ENCODE measurements around the gene CTDP1. TPM values are rescaled to one million over a fixed set of nuclear protein-coding genes. Genes with fewer than 3 reads are reported as not detected.
"Not testable (repeated sequence)": the region's sequence is repeated elsewhere in the genome, so short reads cannot be mapped to it uniquely, and the experiment has no call there.

CTDP1 gene
- total RNA-seq, 4 donors from 2014 or later: 12.3 to 21.8 (median 16.5) TPM

- no peak for DNase-seq
- TF ChIP-seq, protein P1, sequence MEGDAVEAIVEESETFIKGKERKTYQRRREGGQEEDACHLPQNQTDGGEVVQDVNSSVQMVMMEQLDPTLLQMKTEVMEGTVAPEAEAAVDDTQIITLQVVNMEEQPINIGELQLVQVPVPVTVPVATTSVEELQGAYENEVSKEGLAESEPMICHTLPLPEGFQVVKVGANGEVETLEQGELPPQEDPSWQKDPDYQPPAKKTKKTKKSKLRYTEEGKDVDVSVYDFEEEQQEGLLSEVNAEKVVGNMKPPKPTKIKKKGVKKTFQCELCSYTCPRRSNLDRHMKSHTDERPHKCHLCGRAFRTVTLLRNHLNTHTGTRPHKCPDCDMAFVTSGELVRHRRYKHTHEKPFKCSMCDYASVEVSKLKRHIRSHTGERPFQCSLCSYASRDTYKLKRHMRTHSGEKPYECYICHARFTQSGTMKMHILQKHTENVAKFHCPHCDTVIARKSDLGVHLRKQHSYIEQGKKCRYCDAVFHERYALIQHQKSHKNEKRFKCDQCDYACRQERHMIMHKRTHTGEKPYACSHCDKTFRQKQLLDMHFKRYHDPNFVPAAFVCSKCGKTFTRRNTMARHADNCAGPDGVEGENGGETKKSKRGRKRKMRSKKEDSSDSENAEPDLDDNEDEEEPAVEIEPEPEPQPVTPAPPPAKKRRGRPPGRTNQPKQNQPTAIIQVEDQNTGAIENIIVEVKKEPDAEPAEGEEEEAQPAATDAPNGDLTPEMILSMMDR (IDR thresholded peaks at IDR 0.05 in 4 of 5, conservative IDR thresholded peaks at IDR 0.05 in 1 of 5): no peak
- TF ChIP-seq POLR2A (IDR thresholded peaks at IDR 0.05): no peak
Observed at GRCh38 chr18:79728931-79729586, 49.5 kb downstream of the CTDP1 start.

DNA sequence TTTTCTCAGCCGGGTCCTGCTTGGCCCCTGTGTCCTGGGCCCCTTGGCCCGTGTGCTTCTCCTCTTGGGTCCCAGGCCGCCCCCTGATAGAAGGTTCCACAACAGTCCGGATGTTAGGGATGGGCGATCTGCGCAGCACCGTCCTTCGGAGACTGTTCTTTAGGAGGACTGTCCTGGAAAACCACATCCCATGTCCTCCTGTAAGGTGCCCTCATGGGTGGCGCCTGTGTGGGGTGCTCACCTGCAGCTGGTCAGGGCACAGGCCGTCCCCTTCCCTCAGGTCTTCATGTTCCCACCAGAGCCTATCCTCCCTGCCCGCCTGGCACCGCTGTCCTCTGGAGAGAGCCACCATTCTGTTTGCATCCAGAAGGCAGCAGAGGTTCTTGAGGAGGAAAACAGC lies 50.0 kb downstream of the CTDP1 start:
- Histone ChIP-seq H3K4me3 (no peak overlapping the region), H3K36me3 (peaks cover 0 to 67% of the 10 kb centered on the region in 2 donors), H3K27me3 (no peaks in the 10 kb centered on the region), H3K9me3 (peaks cover 0 to 21% (median 8%) of the 10 kb centered on the region in 3 donors), H3K27ac (no peak overlapping the region), H3K4me1 (no peaks in the 10 kb centered on the region)
- no peak for ATAC-seq
- in situ Hi-C loops (cut with MboI; ENCODE audit: low sequenced_read_pairs in 4 of 4) (no loop called here), intact Hi-C loops (cut with DNase I; ENCODE audit: low total_unique reads) (loop anchor here (10.0 kb wide), 1 partner anchor 195 kb away; no protein-coding TSS in a partner anchor)
- TF ChIP-seq, protein P1 (IDR thresholded peaks at IDR 0.05 in 4 of 5, conservative IDR thresholded peaks at IDR 0.05 in 1 of 5): no peak
- TF ChIP-seq POLR2A (IDR thresholded peaks at IDR 0.05): no peak
- DNase-seq: no peak

More at GRCh38 chr18:79728931-79729586, 49.5 kb downstream of the CTDP1 start:
- peaks cover 0 to 64% of the 10 kb centered on the region in 2 donors for H3K36me3 ChIP-seq
- peaks cover 0 to 21% (median 8%) of the 10 kb centered on the region in 3 donors for H3K9me3 ChIP-seq
- H3K4me1 ChIP-seq: no peaks in the 10 kb centered on the region
- H3K27me3 ChIP-seq: no peaks in the 10 kb centered on the region
- no peak overlapping the region for H3K27ac ChIP-seq
- H3K4me3 ChIP-seq: no peak overlapping the region
- intact Hi-C loops (cut with DNase I; ENCODE audit: low total_unique reads): loop anchor here (10.0 kb wide), 1 partner anchor 196 kb away; no protein-coding TSS in a partner anchor
- in situ Hi-C loops (cut with MboI; ENCODE audit: low sequenced_read_pairs in 4 of 4): no loop called here
- ATAC-seq: no peak

DNA sequence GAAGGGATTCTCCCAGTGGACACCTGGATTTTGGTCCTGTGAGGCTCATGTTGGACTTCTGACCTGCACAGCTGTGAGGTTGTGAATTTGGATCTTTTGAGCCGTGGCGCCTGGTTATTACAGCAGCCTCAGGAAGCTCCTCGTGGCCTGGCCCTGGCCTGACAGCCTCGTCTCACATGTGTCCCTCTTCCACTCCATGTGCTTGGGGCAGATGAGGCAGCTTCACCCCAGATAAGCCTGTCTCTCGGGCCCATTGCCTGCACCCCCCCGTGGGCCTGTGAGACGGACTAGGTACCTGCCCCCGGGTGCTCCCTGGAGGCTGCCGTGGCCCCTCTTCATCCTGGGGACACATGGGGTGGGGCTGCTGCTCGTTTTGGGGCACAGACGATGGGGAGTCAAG lies 51.2 kb downstream of the CTDP1 start:
- no peak for TF ChIP-seq POLR2A (IDR thresholded peaks at IDR 0.05)
- TF ChIP-seq, protein P1 (IDR thresholded peaks at IDR 0.05 in 4 of 5, conservative IDR thresholded peaks at IDR 0.05 in 1 of 5): no peak
- H3K27me3 ChIP-seq: no peaks in the 10 kb centered on the region
- DNase-seq (no peak), ATAC-seq (no peak)
- H3K27ac ChIP-seq: no peak overlapping the region
- H3K4me3 ChIP-seq: no peak overlapping the region
- H3K36me3 ChIP-seq: peaks cover 0 to 60% of the 10 kb centered on the region in 2 donors
- peaks cover 0 to 21% (median 8%) of the 10 kb centered on the region in 3 donors for H3K9me3 ChIP-seq
- in situ Hi-C loops (cut with MboI; ENCODE audit: low sequenced_read_pairs in 4 of 4): no loop called here
- H3K4me1 ChIP-seq: no peaks in the 10 kb centered on the region
- intact Hi-C loops (cut with DNase I; ENCODE audit: low total_unique reads): no loop called here

- peaks cover 0 to 73% of the 10 kb centered on the region in 2 donors for H3K36me3 ChIP-seq
Observed at GRCh38 chr18:79731881-79732720, 52.5 kb downstream of the CTDP1 start.

GRCh38 chr18:79732721-79733025 lies 53.1 kb downstream of the CTDP1 start:
- intact Hi-C loops (cut with DNase I; ENCODE audit: low total_unique reads): no loop called here
- no peak for TF ChIP-seq POLR2A (IDR thresholded peaks at IDR 0.05)
- TF ChIP-seq, protein P1 (IDR thresholded peaks at IDR 0.05 in 4 of 5, conservative IDR thresholded peaks at IDR 0.05 in 1 of 5): no peak
- ATAC-seq: no peak
- no peak for DNase-seq
- Histone ChIP-seq H3K27me3 (no peaks in the 10 kb centered on the region), H3K4me3 (no peak overlapping the region), H3K4me1 (no peaks in the 10 kb centered on the region), H3K27ac (no peak overlapping the region), H3K9me3 (peaks cover 0 to 21% (median 8%) of the 10 kb centered on the region in 3 donors), H3K36me3 (peaks cover 0 to 78% of the 10 kb centered on the region in 2 donors)
- in situ Hi-C loops (cut with MboI; ENCODE audit: low sequenced_read_pairs in 4 of 4): no loop called here

More at GRCh38 chr18:79731881-79732720, 52.5 kb downstream of the CTDP1 start:
- H3K27me3 ChIP-seq; DNase-seq; in situ Hi-C loops (cut with MboI; ENCODE audit: low sequenced_read_pairs in 4 of 4); H3K27ac ChIP-seq; intact Hi-C loops (cut with DNase I; ENCODE audit: low total_unique reads); ATAC-seq; H3K4me3 ChIP-seq; H3K4me1 ChIP-seq: not testable (repeated sequence)
- peaks cover 0 to 21% (median 8%) of the 10 kb centered on the region in 3 donors for H3K9me3 ChIP-seq

Data from gastrocnemius medialis (tissue), 4 donors.